EH (cell line): ENCODE data around the gene VIPR2.

Experiments used
- DNase-seq: peaks from one replicate; pipeline ENCODE4 v3.0.0-alpha.2; 2015; ENCODE audit warnings: low read depth

Gene VIPR2

DNA sequence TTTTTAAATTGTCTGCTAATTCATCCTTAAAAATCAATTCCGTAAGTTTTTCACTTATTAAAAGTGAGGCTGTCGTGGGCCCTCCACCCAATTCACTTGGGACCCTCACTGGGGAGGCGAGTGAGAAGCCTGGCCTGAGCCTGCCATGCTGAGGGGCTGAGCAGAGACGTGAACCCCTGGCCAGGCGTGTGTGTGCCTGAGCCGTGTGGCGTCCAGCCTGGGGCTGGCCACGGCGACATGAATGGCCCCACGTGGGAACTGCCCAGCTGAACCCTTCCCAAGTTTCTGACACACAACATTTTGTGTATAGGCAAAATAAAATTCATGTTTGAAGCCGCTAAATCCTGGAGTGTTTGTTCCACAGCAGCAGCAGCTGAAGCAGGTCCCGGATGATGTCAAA lies 13.0 kb upstream of the VIPR2 start:
- no peak for DNase-seq

DNA sequence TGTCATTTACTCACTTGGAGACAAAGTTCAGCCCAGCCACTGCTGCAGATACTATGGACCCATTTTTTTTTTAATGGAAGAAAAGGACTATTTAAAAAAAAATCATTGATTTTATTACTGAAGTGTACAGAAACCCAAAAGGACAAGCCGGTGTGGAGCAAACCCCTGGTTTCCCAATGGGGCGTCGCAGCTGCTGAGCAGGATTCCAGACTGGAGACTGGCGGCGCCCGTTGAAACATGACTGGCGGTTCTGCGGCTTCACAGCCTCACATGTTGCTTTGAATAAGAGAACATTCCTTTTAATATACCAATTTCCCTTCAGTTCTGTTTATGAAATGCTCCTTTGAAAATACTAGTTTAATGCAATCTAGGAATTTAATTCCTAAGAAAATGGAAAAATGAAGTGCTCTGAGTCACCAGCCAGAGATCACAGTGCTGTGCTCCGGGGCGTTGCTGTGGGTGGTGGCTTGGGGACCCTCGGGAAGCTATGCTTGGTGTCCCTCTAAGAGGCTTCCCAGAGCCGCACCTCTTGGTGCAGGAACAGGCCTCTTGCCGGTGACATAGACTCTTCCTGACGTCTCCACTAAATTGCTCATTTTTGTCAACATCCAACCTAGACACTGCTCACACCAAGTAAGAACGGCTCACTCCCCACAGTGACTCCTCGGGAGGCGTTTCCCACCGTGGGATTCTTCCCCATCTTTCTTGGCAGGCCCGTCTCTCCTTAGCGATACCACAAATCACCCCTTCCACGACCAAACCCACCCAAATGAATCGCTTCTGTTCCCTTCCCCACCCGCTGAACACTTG lies 12.0 kb upstream of the VIPR2 start:
- no peak for DNase-seq

- no peak for DNase-seq
Measured at GRCh38 chr7:159155410-159155809, 10.7 kb upstream of the VIPR2 start.

GRCh38 chr7:159154243-159154642 lies 9.6 kb upstream of the VIPR2 start:
- DNase-seq = no peak

GRCh38 chr7:159153511-159153910 lies 8.8 kb upstream of the VIPR2 start:
- DNase-seq = no peak

- no peak for DNase-seq
Measured at GRCh38 chr7:159152816-159153215, 8.1 kb upstream of the VIPR2 start.

GRCh38 chr7:159151231-159151630 lies 6.6 kb upstream of the VIPR2 start:
- DNase-seq = no peak

GRCh38 chr7:159149488-159149887 lies 4.8 kb upstream of the VIPR2 start:
- no peak for DNase-seq

- no peak for DNase-seq
Measured at GRCh38 chr7:159148430-159149395, 4.0 kb upstream of the VIPR2 start.

DNA sequence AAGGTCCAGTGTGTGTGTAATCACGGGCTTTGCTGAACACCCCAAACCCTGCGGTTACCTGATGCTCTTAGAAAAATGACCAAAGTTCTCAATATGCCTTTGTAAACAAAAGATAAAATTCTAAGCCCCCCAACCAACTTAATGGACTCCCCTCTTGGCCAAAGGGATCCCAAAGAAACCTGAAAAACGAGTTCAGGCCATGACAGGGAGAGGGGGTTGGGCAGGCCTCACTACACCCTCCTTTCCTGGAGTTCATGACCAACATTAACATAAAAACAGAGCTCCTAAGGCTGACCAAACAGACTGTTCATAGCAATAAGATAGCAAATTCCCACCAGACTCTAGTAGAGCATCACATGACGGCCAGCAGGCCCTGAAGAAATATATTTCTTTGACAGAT lies 3.0 kb upstream of the VIPR2 start:
- no peak for DNase-seq

DNA sequence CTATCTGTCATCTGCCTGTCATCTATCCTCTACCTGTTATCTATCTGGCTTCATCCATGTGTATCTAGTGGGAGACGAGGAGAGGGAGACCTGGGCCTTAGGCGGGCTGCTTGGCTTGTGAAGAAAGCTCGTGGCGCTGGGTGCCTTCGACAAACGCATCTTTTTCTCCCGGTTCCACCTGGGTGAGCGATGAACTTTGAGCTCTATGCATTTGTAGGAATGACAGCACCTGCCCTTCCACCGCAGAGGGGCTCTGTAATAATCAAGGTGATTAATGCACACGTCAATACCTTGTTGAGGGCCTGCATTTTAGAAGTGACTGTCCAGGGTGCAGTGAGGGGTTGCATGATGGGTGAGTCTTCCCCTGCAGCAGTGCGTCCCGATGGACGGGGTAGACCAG lies 2.6 kb upstream of the VIPR2 start:
- no peak for DNase-seq

GRCh38 chr7:159146084-159146858 lies 1.6 kb upstream of the VIPR2 start:
- DNase-seq = no peak

DNA sequence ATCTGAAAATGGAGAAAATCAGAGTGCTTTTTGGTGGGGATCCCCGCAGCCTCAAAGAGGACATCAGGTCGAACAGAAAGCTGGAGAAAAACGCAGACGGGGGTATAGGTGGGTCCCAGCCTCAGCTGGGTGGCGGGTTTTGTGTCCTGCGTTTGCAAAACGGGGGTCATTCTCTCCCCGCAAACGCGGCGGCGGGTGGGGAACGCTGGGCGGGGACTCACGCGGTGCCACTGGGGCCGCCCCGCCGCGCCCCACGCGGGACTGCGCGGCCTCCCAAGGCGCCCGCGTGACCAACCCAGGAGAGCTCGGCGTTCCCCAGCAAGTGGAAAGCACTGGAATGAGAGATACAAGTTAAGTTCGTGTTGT lies 806 bp upstream of the VIPR2 start:
- DNase-seq = no peak

DNA sequence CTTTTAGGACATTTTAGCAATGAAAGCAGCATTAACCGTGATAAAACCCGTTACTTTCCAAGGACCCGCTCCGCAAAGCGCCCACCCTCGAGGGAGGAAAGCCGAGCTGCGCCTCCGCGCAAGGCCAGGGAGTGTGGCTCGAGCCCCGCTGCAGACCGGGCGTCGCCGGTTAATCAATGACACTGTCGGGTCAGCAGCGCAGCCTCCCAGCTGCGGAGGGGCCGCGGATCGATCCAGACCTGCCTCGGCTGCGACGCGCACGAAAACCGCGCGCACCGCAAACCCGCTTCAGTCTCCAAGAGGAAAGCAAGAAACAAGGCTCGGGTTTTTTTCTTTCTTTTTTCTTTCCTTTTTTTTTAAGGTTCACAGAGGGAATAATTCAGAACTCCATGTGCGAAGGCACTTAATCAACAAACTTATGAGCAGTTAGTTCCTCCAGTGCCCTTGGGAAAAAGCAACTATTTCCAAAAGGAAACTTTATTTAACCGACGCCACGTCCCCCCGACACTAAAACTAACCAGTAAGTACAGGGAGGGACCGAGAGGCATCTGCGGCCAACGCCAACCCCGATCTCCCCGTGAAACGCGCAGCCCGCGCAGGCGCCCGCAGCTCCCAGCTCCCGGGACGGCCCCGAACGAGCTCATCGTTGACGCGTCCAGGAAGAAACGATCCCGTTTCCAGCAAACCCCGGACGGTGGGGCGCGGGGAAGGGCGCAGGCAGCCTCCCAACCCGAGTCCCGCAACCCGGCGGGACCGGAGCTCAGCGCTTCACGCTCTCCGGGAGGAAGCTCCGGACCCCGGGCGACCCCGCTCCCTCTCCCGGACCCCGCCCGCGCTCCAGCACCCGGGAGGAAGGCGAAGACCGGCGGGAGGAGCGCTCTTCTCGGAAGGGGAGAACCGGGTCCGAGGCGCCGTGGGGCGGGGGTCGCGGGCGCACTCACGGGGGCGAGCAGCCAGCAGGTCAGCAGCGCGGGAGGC lies 598 bp downstream of the VIPR2 start:
- no peak for DNase-seq

DNA sequence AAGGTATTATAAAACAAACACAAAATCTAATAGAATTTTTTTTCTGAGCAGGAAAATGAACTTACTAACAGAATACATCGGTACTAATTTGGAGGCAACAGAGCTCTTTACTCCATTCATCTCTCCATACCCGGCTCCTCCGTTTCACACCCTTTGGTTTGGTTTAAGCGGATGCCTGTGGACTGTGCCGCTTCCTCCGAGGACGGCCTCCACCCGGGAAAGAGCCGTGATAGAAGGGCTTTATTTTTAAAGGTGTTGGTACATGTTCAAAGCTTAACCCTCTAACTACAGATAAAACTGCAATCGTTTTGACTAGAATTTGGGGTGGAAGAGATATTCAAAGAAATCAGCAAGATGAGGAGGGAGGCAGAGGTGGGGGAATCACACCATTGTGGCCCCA lies 1.9 kb downstream of the VIPR2 start:
- no peak for DNase-seq

- DNase-seq = no peak
Measured at GRCh38 chr7:159142199-159142598, 2.5 kb downstream of the VIPR2 start.

DNA sequence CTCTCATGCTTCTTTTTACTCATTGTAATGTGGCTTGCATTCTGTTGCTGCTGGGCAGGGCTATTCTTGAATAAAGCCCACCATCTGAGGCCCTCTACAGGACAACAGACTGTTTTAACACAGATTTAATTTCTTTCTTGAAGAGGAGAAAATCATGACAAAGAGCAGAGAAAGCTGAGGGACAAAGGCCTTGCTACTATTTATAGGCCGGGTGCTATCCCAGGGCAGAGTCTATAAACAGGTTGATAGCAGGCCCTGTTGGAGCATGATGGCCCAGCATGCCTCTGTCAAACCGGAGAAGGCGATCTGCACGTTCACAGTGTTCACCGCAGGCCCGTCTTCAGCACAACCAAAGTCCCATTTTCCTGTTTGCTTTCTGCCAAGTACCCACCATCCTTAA lies 3.0 kb downstream of the VIPR2 start:
- no peak for DNase-seq

DNA sequence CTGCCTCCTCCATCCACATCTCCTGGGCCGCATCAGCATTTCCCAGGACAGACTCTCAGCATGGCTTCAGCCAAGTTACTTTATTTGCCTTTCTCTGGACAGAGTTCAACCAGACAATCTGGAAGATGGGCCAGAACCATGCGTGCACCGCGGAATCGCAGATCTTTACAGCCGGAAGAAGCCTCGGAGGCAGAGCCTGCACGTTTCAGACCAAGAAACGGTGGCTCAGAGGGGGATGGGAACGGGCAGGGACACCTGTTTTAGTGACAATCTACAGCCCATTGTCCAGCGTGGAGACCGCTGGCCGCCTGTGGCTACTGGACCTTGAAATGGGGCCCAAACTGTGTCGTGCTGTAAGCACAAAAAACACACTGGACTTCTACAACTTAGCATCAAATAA lies 3.5 kb downstream of the VIPR2 start:
- no peak for DNase-seq

DNA sequence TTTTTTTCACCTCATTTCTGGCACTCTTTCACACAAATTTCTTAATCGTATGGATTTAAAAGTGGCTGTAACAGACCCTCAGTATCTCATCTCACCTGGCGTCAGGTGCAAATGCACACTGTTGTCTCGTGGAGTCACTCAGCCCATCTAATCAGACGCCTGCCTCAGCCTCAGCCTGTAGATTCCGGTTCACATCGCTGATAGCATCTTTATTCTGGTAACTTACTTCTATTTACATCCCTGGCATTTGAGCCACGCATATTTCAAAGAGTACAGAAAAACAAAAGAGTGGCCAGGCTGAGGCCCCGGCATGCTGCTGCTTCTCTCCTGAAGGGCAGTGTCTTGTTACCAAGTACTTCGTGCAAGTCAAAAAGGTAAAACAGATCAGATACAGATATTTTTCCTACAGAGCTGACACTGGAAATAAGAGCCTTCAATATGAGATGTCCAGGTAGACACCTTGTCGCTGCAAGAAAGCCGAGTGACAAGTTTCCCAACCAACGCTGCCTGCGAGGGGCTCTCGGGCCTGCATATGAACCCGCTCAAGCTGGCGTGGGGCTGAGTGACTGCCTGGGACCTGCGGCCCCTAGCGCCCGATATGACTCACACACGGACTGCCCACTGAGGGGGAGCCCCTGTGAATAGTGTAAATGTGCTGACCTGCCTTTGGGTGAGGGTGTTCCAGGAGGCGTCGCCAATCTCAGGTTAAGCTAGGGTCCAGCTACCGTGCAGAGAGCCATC lies 4.3 kb downstream of the VIPR2 start:
- DNase-seq = no peak

- DNase-seq = no peak
Measured at GRCh38 chr7:159139639-159140038, 5.0 kb downstream of the VIPR2 start.

- DNase-seq = no peak
Measured at GRCh38 chr7:159139202-159139601, 5.5 kb downstream of the VIPR2 start.
